Gastroesophageal sphincter (tissue), 4 donors: ENCODE results near the gene WAPL. TPM values are rescaled to one million over a fixed set of nuclear protein-coding genes. Genes with fewer than 3 reads are reported as not detected.
"Not testable (repeated sequence)": the region's sequence is repeated elsewhere in the genome, so short reads cannot be mapped to it uniquely, and the experiment has no call there.

Experiments used
- ATAC-seq: fragments of 150-250 bp; one replicate; pipeline ENCODE4 v1.9.1; 2016; ENCODE audit warnings: mild to moderate bottlenecking, moderate library complexity
- H3K27ac ChIP-seq, 4 donors: fragments of 200-600 bp; sonication (generic) in 3 of 4; 1 replicate in 3 of 4; 2 replicates in 1 of 4; pipeline ENCODE4 v1.5.1; 2016 to 2019
- H3K27me3 ChIP-seq: fragments of 200-600 bp; sonication (generic); one replicate; pipeline ENCODE4 v1.5.1; 2019
- H3K36me3 ChIP-seq, 2 donors: fragments of 200-600 bp; sonication (generic); one replicate each; pipeline ENCODE4 v1.5.1; 2019; ENCODE audit warnings: control low read depth in 1 of 2
- H3K4me1 ChIP-seq, 3 donors: fragments of 200-600 bp; sonication (generic); 1 replicate in 2 of 3; 2 replicates in 1 of 3; pipeline ENCODE4 v1.5.1; 2016 to 2019; ENCODE audit warnings: control low read depth in 2 of 3
- H3K4me3 ChIP-seq, 2 donors: fragments of 200-600 bp; sonication (generic); one replicate each; pipeline ENCODE4 v1.5.1; 2019; ENCODE audit warnings: mild to moderate bottlenecking in 1 of 2, moderate library complexity in 1 of 2
- H3K9me3 ChIP-seq, 3 donors: fragments of 200-600 bp; sonication (generic); one replicate each; pipeline ENCODE4 v1.5.1; 2017 to 2019; ENCODE audit warnings: control low read depth in 2 of 3
- CTCF ChIP-seq, 4 experiments: fragments of 200-600 bp in 2 of 4; fragments of 450-650 bp in 2 of 4; sonication (generic) in 1 of 4; IDR thresholded peaks; one replicate each; pipeline ENCODE4 v1.5.1; 2017 to 2019; ENCODE audit warnings: antibody characterized with exemption in 4 of 4, mild to moderate bottlenecking in 2 of 4, moderate library complexity in 2 of 4
- EP300 ChIP-seq: sonication (generic); formaldehyde crosslinking; IDR thresholded peaks from one replicate; pipeline ENCODE4 v1.6.1; 2017; ENCODE audit warnings: antibody characterized with exemption, mild to moderate bottlenecking
- POLR2A ChIP-seq, 2 donors: fragments of 450-650 bp; IDR thresholded peaks; one replicate each; pipeline ENCODE4 v1.6.1; 2017; ENCODE audit warnings: antibody characterized with exemption in 2 of 2, mild to moderate bottlenecking in 2 of 2, moderate library complexity in 1 of 2
- POLR2AphosphoS5 ChIP-seq: sonication (generic); formaldehyde crosslinking; IDR thresholded peaks from one replicate; pipeline ENCODE4 v1.6.1; 2017; ENCODE audit warnings: antibody characterized with exemption
- WGBS, 2 donors: methylation state at CpG; one replicate each; pipeline ENCODE4 v1.1.5; 2018; ENCODE audit warnings: low coverage in 1 of 2; 5-methylcytosine and 5-hydroxymethylcytosine counted together
- total RNA-seq, 4 donors: library from RNA; depleted of rRNA; stranded (reverse); fragments of >200 nt; gene quantifications; one replicate each; pipeline ENCODE4 v1.1.0, GENCODE V29; 2016

Gene WAPL
- total RNA-seq, 4 donors from 2014 or later = 35.6 to 55.1 (median 40.6) TPM

GRCh38 chr10:86391236-86391840, 130.3 kb downstream of the WAPL start:
- TF ChIP-seq EP300 (no peak), POLR2A (IDR thresholded peaks at IDR 0.05) (no peak), CTCF (IDR thresholded peaks at IDR 0.05) (no peak), POLR2AphosphoS5 (no peak)
- no peak for ATAC-seq
- WGBS, 2 donors = 65 to 74% methylated on average over 4 to 5 of the region's 8 CpGs
- H3K27me3 ChIP-seq = peaks cover 64% of the 10 kb centered on the region
- no peaks in the 10 kb centered on the region for H3K36me3 ChIP-seq
- no peak overlapping the region for H3K27ac ChIP-seq
- H3K4me3 ChIP-seq = no peak overlapping the region
- peaks cover 0 to 10% (median 6%) of the 10 kb centered on the region in 3 donors for H3K4me1 ChIP-seq
- H3K9me3 ChIP-seq = no peaks in the 10 kb centered on the region

- H3K9me3 ChIP-seq = no peaks in the 10 kb centered on the region
- no peaks in the 10 kb centered on the region for H3K36me3 ChIP-seq
- 78 to 86% methylated on average over 7 to 10 of the region's 14 CpGs for WGBS, 2 donors
- no peak overlapping the region for H3K27ac ChIP-seq
- peaks cover 73% of the 10 kb centered on the region for H3K27me3 ChIP-seq
- TF ChIP-seq CTCF (IDR thresholded peaks at IDR 0.05) (no peak), POLR2A (IDR thresholded peaks at IDR 0.05) (no peak), EP300 (no peak), POLR2AphosphoS5 (no peak)
- ATAC-seq = no peak
- H3K4me1 ChIP-seq = peaks cover 0 to 10% (median 6%) of the 10 kb centered on the region in 3 donors
- H3K4me3 ChIP-seq = no peak overlapping the region
Observed at GRCh38 chr10:86390337-86391120, 131.1 kb downstream of the WAPL start.

GRCh38 chr10:86389441-86390193, 132.0 kb downstream of the WAPL start:
- no peaks in the 10 kb centered on the region for H3K9me3 ChIP-seq
- peaks cover 0 to 10% (median 6%) of the 10 kb centered on the region in 3 donors for H3K4me1 ChIP-seq
- peaks cover 73% of the 10 kb centered on the region for H3K27me3 ChIP-seq
- H3K4me3 ChIP-seq = peak overlapping the region in 1 of 2 donors; percentile 38
- H3K36me3 ChIP-seq = no peaks in the 10 kb centered on the region
- peak; percentile 50 for ATAC-seq
- TF ChIP-seq CTCF (IDR thresholded peaks at IDR 0.05) (no peak), POLR2AphosphoS5 (no peak), EP300 (no peak), POLR2A (IDR thresholded peaks at IDR 0.05) (no peak)
- 20% methylated on average over 12 of the region's 53 CpGs; no CpG with 5 or more reads in 1 of the 2 donors for WGBS, 2 donors
- no peak overlapping the region for H3K27ac ChIP-seq

- Histone ChIP-seq H3K4me3 (peak overlapping the region in 1 of 2 donors; percentile 38), H3K27me3 (peaks cover 73% of the 10 kb centered on the region), H3K4me1 (peaks cover 0 to 10% (median 6%) of the 10 kb centered on the region in 3 donors)
- H3K27ac ChIP-seq, H3K36me3 ChIP-seq, ATAC-seq, H3K9me3 ChIP-seq: not testable (repeated sequence)
- 63% methylated on average over 9 of the region's 12 CpGs; no CpG with 5 or more reads in 1 of the 2 donors for WGBS, 2 donors
Observed at GRCh38 chr10:86389109-86389440, 132.5 kb downstream of the WAPL start.

GRCh38 chr10:86388119-86388704, 133.4 kb downstream of the WAPL start:
- Histone ChIP-seq H3K36me3 (no peaks in the 10 kb centered on the region), H3K9me3 (no peaks in the 10 kb centered on the region), H3K27ac (no peak overlapping the region), H3K4me1 (peaks cover 0 to 10% (median 6%) of the 10 kb centered on the region in 3 donors), H3K4me3 (no peak overlapping the region), H3K27me3 (peaks cover 80% of the 10 kb centered on the region)
- TF ChIP-seq EP300 (no peak), POLR2AphosphoS5 (no peak), POLR2A (IDR thresholded peaks at IDR 0.05) (no peak), CTCF (IDR thresholded peaks at IDR 0.05) (no peak)
- no peak for ATAC-seq
- WGBS, 2 donors = 47 to 55% methylated on average over 11 to 13 of the region's 13 CpGs
